ENCODE results near the gene GPRC5D. TPM values are rescaled to one million over a fixed set of nuclear protein-coding genes. Genes with fewer than 3 reads are reported as not detected.
A peak's percentile ranks its signal among the peaks of the same experiment; 100 is the strongest.

GPRC5D gene
- polyA plus RNA-seq, 1 donor from 2014 or later: not detected

GRCh38 chr12:12999959-13000615 lies 48.1 kb upstream of the GPRC5D start, which contains the start of gene HEBP1:
HEBP1 (minus strand) TSS chr12:13000265; CDS start chr12:13000114, 151 bp downstream.
- Histone ChIP-seq H3K36me3 (ENCODE audit: insufficient read depth, low read length) (no peaks in the 10 kb centered on the region), H3K4me3 (ENCODE audit: low read length) (peak within 1 kb of the TSS; percentile 84), H2AFZ (ENCODE audit: low read depth, low read length) (peak within 1 kb of the TSS; percentile 56), H3K27me3 (ENCODE audit: insufficient read depth, low read depth, low read length) (no peaks in the 10 kb centered on the region), H3K79me2 (replicated peaks; ENCODE audit: insufficient read depth, low read length) (no peaks in the 10 kb centered on the region), H3K9me2 (ENCODE audit: insufficient read depth, low read length) (no peaks in the 10 kb centered on the region), H4K20me1 (ENCODE audit: insufficient read depth) (no peaks in the 10 kb centered on the region), H3K9ac (ENCODE audit: low read length) (peak within 1 kb of the TSS; percentile 65), H3F3A (ENCODE audit: insufficient read depth, low read length, poor library complexity, severe bottlenecking) (no peaks in the 10 kb centered on the region), H3K9me3 (ENCODE audit: low read length) (no peaks in the 10 kb centered on the region), H3K27ac (ENCODE audit: low read length) (peak within 1 kb of the TSS; percentile 12), H3K4me2 (ENCODE audit: low read length) (peak within 1 kb of the TSS; percentile 94)
- TF ChIP-seq POLR2AphosphoS5 (IDR thresholded peaks at IDR 0.05): peak; percentile 65
- no peak for TF ChIP-seq TAF1 (IDR thresholded peaks at IDR 0.05; ENCODE audit: low read depth)
- peak; percentile 22 for TF ChIP-seq CTCF (IDR thresholded peaks at IDR 0.05; ENCODE audit: poor library complexity, severe bottlenecking)
- peak; percentile 24 for TF ChIP-seq SMC3 (conservative IDR thresholded peaks at IDR 0.05; ENCODE audit: poor library complexity)

GRCh38 chr12:12999271-12999958 lies 47.4 kb upstream of the GPRC5D start:
- no peak for TF ChIP-seq POLR2AphosphoS5 (IDR thresholded peaks at IDR 0.05)
- Histone ChIP-seq H3K9me3 (ENCODE audit: low read length) (no peaks in the 10 kb centered on the region), H3K9ac (ENCODE audit: low read length) (peak overlapping the region; percentile 65), H3K79me2 (replicated peaks; ENCODE audit: insufficient read depth, low read length) (no peaks in the 10 kb centered on the region), H3K27me3 (ENCODE audit: insufficient read depth, low read depth, low read length) (no peaks in the 10 kb centered on the region), H3F3A (ENCODE audit: insufficient read depth, low read length, poor library complexity, severe bottlenecking) (no peaks in the 10 kb centered on the region), H3K4me3 (ENCODE audit: low read length) (peak overlapping the region; percentile 84), H2AFZ (ENCODE audit: low read depth, low read length) (peak overlapping the region; percentile 56), H3K27ac (ENCODE audit: low read length) (no peak overlapping the region), H3K4me2 (ENCODE audit: low read length) (no peak overlapping the region), H3K9me2 (ENCODE audit: insufficient read depth, low read length) (no peaks in the 10 kb centered on the region), H4K20me1 (ENCODE audit: insufficient read depth) (no peaks in the 10 kb centered on the region), H3K36me3 (ENCODE audit: insufficient read depth, low read length) (no peaks in the 10 kb centered on the region)

GRCh38 chr12:12998248-12998647 lies 46.3 kb upstream of the GPRC5D start:
- Histone ChIP-seq H4K20me1 (ENCODE audit: insufficient read depth) (no peaks in the 10 kb centered on the region), H3F3A (ENCODE audit: insufficient read depth, low read length, poor library complexity, severe bottlenecking) (no peaks in the 10 kb centered on the region), H3K4me3 (ENCODE audit: low read length) (no peak overlapping the region), H3K79me2 (replicated peaks; ENCODE audit: insufficient read depth, low read length) (no peaks in the 10 kb centered on the region), H3K4me2 (ENCODE audit: low read length) (no peak overlapping the region), H3K9ac (ENCODE audit: low read length) (no peak overlapping the region), H3K27ac (ENCODE audit: low read length) (no peak overlapping the region), H3K9me2 (ENCODE audit: insufficient read depth, low read length) (no peaks in the 10 kb centered on the region), H2AFZ (ENCODE audit: low read depth, low read length) (no peak overlapping the region), H3K36me3 (ENCODE audit: insufficient read depth, low read length) (no peaks in the 10 kb centered on the region), H3K27me3 (ENCODE audit: insufficient read depth, low read depth, low read length) (no peaks in the 10 kb centered on the region), H3K9me3 (ENCODE audit: low read length) (no peaks in the 10 kb centered on the region)
- no peak for TF ChIP-seq POLR2AphosphoS5 (IDR thresholded peaks at IDR 0.05)
- TF ChIP-seq EP300 (conservative IDR thresholded peaks at IDR 0.05; ENCODE audit: poor library complexity, severe bottlenecking): no peak
- TF ChIP-seq CTCF (IDR thresholded peaks at IDR 0.05; ENCODE audit: poor library complexity, severe bottlenecking): no peak
- no peak for TF ChIP-seq MXI1 (conservative IDR thresholded peaks at IDR 0.05; ENCODE audit: poor library complexity, severe bottlenecking)
- no peak for TF ChIP-seq EZH2 (IDR thresholded peaks at IDR 0.05; ENCODE audit: borderline replicate concordance, insufficient read depth, low read length, poor library complexity, severe bottlenecking)
- no peak for TF ChIP-seq RAD21 (conservative IDR thresholded peaks at IDR 0.05)
- TF ChIP-seq REST (IDR thresholded peaks at IDR 0.05; ENCODE audit: borderline replicate concordance): no peak
- no peak for TF ChIP-seq SMC3 (conservative IDR thresholded peaks at IDR 0.05; ENCODE audit: poor library complexity)
- TF ChIP-seq TAF1 (IDR thresholded peaks at IDR 0.05; ENCODE audit: low read depth): no peak

Measured in neural cell (in vitro differentiated cells).